GM18951 (cell line): ENCODE data around the gene SNCA.

ENCODE experiments used
- POLR2A ChIP-seq: IDR thresholded peaks from 4 replicates; pipeline ENCODE4 v1.6.1; 2011; ENCODE audit warnings: mild to moderate bottlenecking; ENCODE audit not compliant: insufficient read length, insufficient read depth; ENCODE audit errors: extremely low read depth
- in situ Hi-C: fragments of 300-500 bp; cut with MboI; formaldehyde crosslinking; loops from one replicate; pipeline ENCODE4 v1.12.0; 2022; ENCODE audit warnings: low sequenced_read_pairs, mixed read lengths, inconsistent platforms; ENCODE audit not compliant: unreplicated experiment

Gene SNCA

DNA sequence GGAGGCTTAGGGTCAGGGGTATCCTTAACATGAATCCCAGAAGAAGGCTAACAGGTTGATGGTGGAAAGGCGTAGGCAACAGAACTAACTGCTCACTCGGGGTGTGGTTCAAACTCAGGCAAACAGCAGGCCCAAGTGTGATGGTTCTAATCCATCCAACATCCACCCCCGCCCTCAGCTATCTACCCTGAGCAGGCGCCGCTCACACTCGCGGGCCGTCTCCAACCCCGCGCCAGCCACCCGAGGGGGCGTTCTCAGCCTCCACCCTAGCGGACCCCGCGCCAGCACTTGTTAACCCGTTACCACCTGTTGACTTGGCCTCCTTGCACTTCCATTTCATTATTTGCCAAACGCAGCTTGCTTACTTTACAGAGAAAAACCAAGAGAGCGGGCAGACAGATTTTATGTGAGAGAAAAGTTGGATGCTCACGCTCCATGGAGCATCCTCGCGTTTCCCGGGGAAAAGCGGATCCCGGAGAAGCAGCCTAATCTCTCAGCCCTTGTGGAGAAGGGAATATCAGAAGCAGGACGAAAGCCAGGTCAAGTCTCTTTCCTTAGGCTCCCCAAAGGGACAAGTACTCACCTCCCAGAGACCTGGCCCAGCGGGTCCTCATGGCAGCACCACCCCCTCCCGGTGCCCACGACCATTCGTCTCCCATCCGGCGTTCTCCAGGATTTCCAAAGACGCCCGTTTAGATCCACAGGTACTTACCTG is 773 bp downstream of the SNCA start:
- TF ChIP-seq POLR2A, result no peak
- in situ Hi-C loops, result no loop called here

DNA sequence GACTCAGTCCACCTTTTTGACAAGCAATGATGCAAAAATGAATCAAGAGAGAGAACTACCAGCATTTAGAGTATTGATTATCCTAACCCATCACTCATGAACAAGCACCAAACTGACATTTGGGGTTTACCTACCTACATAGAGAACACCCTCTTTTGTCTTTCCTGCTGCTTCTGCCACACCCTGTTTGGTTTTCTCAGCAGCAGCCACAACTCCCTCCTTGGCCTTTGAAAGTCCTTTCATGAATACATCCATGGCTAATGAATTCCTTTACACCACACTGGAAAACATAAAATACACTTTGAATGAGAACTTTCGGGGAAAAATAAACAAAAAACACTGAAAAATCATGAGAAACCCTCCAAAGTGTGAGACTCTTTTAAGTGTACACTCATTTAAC is 1.5 kb downstream of the SNCA start:
- no peak for TF ChIP-seq POLR2A
- in situ Hi-C loops, result no loop called here

DNA sequence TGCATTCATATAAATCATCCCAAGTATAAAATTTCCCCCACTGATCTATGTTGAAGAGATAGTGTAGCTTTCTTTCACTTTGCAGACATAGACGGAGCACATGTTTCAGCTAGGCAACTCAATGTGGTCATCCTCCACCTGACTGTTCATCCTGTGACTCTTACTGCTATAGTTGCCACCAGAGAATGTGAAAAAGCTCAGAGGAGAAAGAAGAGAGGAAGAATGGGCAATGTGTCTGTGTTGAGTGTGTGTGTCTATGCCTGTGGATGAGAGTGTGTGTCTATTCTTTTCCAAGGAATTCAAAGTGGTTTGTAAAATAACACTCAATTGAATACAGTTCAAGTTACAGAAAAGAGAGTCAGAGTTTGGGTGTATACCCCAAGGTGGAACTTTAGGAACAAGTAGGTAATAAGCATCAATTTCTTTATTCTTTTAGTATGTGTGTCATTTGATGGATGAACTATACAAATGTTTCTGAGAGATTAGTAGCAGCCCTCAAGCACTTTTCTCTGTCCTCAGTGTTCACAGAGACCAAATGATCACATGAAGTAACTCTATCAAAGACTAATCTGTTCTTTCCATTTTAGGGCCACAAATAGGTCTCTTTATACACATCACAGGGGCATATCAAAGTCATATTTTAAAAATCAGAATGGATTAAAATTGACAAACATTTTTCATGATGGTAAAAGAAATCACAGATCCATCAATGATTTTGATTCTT is 2.3 kb downstream of the SNCA start:
- in situ Hi-C loops, result no loop called here
- TF ChIP-seq POLR2A, result no peak

DNA sequence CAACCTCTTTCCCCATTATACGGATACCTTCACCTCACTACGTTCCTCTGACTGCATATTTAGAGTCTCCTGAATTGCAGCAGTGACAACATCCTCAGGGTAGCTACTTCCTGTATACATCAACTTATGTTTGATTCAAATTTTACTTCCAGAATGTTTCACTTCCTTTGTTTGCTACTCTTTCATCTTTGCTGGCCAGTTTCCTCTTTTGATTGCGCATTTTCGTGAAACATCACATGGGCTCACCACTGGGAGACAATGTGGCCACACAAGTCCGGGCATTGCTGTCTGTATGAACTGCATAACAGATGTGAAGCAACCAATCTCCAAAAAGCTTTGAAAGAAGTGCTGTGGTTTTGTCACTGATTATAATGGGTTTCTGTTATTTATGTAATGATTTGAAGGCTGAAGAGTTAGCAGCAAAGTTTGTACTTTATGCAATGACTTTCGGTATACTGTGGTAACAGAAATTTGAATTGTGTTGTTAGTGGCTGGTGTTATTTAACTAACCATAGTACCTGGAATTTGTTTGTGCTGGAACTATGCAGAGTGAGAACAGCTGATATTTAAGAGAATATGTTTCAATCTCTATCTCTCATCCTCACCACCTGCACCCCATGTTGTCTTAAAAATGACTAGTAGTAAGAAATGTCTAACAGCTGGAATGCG is 7.4 kb downstream of the SNCA start:
- in situ Hi-C loops, result no loop called here
- no peak for TF ChIP-seq POLR2A

DNA sequence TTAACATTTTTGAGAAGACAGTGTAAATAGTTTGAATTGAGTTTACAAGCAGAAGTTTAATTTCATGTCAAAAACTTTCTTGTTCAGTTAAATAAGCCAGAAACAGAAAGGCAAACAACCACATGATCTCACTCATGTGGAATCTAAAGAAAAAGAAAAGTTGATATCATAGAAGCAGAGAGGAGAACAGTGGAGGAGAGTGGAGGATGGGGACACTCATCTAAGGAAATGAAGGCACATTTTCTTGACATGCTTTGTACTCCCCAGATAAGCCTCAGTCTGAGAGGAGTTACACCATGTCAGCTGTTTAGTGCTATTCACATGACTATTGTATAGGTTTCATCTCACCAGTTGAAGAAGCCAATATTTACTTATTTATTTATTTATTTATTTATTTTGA is 13.5 kb downstream of the SNCA start:
- in situ Hi-C loops, result no loop called here
- no peak for TF ChIP-seq POLR2A

DNA sequence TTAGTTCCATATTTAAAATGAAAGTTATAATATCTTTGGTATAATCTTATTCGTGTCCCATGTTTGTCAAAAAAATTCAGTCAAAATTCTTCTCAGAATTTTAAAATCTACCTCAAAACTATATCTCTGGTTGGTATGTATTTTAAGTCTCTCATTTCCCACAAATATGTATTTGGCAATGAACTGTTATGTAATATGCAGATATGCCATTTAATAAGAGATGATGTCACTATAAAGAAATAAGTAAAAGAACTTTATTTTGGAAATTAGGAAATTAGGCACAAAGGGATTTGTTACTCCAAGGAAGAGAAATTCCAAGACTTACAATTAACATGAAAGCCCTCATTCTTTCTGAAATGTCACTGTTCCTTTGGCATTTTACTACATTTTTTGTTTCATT is 15.3 kb downstream of the SNCA start:
- TF ChIP-seq POLR2A, result no peak
- in situ Hi-C loops, result no loop called here

DNA sequence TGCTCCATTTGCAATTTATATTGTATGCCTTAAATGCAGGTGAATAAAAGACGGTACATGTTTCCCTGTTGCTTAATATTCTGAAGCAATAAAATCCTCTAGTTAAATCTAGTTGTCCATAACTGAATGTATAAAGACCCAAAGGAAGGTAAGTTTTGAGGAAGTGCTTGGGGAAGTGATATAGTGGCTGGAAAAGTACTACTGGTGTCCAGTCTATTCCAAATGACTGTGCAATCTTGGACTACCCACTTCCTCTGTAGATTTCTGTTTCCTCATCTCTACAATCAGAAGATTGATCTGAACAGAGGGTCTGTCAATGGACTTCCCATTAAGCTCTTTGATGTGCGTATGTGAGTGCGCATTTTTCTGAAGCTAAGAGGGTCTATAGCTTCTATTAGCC is 17.0 kb downstream of the SNCA start:
- in situ Hi-C loops, result no loop called here
- TF ChIP-seq POLR2A, result no peak

DNA sequence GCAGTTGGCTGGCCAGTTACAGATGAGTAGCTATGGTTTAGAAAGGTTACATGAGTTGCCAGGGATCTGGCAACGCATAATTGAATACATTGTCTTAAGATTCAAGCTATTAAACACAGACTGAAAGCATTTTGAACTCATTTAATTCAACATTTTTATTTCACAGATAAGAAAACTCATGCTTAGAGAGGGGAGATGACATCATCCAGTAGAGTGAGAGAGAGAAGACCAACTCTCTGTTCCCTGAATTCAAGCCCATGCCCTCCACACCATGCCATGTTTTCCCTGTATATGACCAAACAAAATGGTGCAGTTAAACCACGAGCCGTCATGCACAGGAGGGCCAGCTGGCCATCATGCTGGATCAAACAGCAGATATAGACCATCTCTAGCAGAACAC is 22.6 kb downstream of the SNCA start:
- in situ Hi-C loops, result no loop called here
- TF ChIP-seq POLR2A, result no peak

DNA sequence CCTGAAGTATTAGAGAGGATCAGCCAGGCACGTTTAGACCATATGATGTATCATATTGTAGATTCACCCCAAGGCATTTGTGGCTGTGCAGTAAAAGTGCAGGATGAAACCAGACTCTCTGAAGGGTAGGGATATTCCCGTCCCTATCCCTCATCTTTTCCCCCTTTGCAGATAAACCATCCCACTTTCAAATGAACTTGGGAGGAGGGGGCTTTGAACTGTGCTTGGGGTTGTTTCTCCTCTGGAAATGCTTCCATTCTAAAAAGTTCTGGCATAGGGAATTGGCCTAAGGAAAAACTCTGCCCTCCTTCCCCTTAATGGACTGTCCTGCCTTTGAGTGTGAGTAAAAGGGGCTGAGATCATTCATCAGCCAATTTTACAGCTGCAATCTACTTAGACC is 23.8 kb downstream of the SNCA start:
- no peak for TF ChIP-seq POLR2A
- in situ Hi-C loops, result no loop called here

DNA sequence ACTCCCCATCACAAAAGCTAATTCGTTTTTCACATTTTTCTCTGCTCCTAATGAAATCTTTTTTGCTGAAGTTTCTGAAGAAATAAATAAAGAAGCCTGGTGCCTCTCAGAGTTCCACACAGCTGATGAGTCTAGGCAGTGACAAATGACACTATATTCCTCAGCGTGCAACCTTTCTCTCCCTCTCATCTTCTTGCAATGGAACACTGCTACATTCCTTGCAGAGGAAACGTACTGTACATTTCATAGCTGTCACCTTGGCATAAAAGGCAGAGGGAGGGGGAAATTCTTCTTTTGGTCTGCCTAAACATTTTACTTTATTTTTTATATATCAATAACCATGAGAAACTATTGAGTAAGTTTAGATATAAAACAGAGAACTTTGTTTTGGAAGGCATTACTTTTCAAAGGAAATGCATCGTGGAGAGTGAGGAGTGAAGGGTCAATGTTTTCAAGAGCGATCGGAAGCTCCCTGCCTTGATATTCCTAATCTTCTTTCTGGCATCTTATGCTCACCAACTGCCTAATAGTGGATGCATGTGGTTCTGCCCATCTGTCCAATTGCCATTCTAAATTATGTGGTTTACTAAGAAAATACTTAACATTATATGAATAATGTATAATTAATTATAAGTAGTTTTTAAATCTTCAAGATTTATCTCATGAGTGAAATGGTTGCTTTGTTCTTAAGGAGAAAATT is 29.4 kb downstream of the SNCA start:
- in situ Hi-C loops, result no loop called here
- no peak for TF ChIP-seq POLR2A

DNA sequence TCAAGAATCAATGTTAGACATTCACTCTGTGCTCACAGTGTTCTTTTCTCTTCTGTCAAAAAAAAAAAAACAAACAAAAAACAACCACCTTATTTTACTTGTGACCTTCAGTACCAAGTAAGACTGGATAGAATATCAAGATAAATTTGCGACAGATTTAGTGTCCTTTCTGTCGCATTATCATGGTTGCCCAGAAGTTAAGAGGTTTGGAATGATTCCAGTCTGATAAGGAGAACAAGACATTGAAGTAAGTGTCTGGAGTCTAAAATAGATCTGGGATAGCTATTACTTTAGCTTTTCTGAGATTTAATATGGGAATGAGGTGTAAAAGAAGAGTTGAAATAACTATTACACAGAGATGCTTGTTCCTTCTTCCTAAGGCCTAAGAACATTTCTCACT is 31.7 kb downstream of the SNCA start:
- in situ Hi-C loops, result no loop called here
- TF ChIP-seq POLR2A, result no peak

DNA sequence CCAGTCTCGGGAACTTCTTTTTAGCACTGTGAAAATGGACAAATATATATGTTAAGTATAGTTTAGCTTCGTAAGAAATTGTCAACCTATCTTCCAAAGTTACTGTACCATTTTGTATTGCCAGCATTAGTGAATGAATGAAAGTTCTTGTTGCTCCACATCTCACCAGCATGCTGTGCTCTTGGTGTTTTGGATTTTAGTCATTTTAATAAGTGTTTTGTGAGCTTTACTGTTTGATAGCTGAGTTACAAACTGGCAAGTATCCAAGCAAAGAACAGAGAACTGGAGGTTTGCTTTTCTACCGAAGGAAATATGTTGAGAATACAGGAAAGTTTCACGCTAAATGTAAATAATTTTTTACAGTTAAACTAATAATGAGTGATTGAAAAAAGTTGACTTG is 33.0 kb downstream of the SNCA start:
- in situ Hi-C loops, result no loop called here
- no peak for TF ChIP-seq POLR2A

DNA sequence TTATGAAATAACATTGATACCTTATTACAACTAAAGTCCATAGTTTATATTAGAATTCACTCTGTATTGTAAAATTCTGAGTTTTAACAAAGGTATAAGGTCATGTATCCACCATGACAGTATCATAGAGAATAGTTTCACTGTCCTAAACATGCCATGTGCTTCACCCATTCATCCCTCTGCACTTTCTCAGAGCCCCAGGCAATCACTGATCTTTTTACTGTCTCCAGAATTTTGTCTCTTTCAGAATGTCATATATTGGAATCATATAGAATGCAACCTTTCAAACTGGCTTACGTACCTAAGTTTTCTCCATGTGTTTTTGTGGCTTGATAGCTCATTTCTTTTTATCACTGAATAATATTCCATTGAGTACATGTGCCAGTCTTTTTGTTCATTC is 33.9 kb downstream of the SNCA start:
- in situ Hi-C loops, result no loop called here
- TF ChIP-seq POLR2A, result no peak
